HT1080 (cell line): ENCODE results near the gene MSX1. TPM values are rescaled to one million over a fixed set of nuclear protein-coding genes. Genes with fewer than 3 reads are reported as not detected.

ENCODE experiments used
- DNase-seq: peaks from one replicate; pipeline ENCODE4 v3.0.0-alpha.2; 2015; ENCODE audit warnings: low read depth
- total RNA-seq: library from RNA; depleted of rRNA; stranded (reverse); fragments of >200 nt; shearing (Covaris generic); gene quantifications from 2 replicates; pipeline ENCODE4 v1.2.3, GENCODE V29; 2014

The MSX1 gene
- total RNA-seq, 1 experiment from 2014 or later = 47.1 TPM

GRCh38 chr4:4868758-4869723 is 9.6 kb downstream of the MSX1 start:
- no peak for DNase-seq

GRCh38 chr4:4869731-4870571 is 10.5 kb downstream of the MSX1 start:
- no peak for DNase-seq

- DNase-seq = no peak
These were observed 11.2 kb downstream of the MSX1 start for GRCh38 chr4:4870576-4871241.

DNA sequence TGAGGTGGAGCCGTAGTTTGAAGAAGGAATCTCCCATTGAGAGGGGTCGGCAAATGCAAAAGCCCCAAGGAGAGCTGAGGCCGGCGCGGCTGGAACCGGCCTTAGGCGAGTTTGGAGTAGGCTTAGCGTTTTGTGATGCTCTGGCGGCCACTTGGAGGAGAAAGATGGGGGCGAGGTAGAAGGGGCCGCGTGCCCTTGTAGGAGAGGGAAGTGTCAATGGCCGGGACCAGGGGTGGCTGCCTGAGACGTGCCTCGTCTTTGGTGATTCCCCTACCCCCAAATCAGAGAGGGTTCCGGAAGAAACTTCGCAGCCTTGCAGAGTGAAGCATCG is 11.7 kb downstream of the MSX1 start:
- no peak for DNase-seq

GRCh38 chr4:4871573-4872313 is 12.3 kb downstream of the MSX1 start:
- DNase-seq = no peak

DNA sequence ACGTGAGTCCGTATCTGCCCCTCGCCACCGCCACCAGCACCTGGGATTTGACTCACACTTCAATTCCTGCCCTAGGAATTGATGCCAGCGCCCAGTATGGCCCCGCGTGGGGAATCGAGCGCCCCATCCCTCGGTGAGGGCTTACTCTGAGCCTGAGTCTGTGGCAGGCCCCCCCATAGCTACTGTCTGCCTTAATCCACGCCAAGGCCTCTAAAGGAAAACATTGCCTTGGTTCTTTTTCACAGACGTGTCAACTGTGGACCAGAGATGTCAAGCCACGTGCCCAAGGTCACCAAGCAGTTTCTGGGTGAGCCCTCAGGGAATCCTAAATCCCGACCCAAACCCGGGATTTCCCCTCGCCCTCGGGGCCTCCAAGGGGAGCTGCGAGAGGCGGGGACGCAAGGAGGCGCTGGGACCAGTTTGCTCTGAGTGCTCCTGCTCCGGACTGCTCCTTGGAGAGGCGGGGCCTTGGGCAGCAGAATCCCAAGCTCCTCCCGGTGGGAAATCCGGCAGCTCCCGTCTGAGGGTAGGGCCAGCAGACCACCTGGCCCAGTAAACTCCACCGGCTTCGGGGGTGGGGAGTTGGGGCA is 12.9 kb downstream of the MSX1 start:
- DNase-seq = no peak

GRCh38 chr4:4873203-4873602 is 13.7 kb downstream of the MSX1 start:
- no peak for DNase-seq

GRCh38 chr4:4874254-4874653 is 14.8 kb downstream of the MSX1 start:
- no peak for DNase-seq

GRCh38 chr4:4875147-4875546 is 15.7 kb downstream of the MSX1 start:
- DNase-seq = no peak

- no peak for DNase-seq
These were observed 16.1 kb downstream of the MSX1 start for GRCh38 chr4:4875611-4876010.

DNA sequence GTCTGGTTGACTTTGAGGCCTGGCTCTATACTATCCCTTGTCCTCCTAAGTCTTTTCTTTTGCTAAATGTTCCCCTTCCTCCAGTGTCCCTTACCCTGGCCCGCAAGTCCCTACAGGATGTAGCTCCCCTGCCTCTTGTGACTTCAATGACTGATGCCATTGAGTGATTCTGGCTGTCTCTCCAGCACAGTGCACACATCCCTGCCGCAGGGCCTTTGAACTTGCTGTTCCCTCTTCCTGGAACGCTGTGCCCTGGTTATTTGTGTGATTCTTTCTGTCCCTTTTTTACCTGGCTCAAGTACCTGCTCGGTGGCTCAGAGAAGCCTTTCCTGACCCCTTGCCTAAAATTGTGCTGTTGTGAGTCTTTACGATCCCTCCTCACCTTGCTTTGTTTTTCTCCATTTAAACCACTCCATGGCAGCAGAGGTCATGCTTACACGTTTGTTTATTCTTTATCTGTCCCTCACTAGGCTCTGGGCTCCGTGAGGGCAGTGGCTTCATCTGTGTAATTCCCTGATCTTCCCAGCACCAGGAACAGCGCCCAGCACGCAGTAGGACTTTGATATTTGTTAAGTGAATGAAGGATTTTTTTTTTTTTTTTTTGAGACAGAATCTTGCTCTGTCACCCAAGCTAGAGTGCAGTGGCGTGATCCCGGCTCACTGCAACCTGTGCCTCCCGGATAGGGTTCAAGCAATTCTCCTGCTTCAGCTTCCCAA is 17.6 kb downstream of the MSX1 start:
- no peak for DNase-seq

- DNase-seq = no peak
These were observed 21.0 kb downstream of the MSX1 start for GRCh38 chr4:4880492-4880891.

- no peak for DNase-seq
These were observed 22.0 kb downstream of the MSX1 start for GRCh38 chr4:4881432-4881831.

DNA sequence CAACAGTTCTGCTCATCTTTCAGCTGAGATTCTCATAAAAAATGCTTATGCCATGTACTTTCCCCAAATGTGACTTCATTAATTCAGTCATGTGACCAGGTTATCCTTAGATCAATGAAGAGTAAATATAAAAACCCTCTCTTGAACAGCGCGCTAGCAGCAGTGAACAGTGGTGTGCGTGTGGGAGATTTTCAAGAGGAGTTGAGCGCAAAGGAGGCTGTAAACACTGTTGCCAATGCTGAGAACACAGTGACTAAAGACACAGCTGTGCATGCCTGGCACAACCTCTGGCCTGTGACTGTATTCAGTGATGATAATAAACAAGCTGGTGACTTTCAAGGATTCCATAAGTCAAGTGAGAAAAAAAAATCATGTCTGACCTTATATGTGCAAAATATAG is 25.1 kb downstream of the MSX1 start:
- no peak for DNase-seq

GRCh38 chr4:4887426-4887825 is 28.0 kb downstream of the MSX1 start:
- DNase-seq = no peak

GRCh38 chr4:4888695-4889094 is 29.2 kb downstream of the MSX1 start:
- no peak for DNase-seq

DNA sequence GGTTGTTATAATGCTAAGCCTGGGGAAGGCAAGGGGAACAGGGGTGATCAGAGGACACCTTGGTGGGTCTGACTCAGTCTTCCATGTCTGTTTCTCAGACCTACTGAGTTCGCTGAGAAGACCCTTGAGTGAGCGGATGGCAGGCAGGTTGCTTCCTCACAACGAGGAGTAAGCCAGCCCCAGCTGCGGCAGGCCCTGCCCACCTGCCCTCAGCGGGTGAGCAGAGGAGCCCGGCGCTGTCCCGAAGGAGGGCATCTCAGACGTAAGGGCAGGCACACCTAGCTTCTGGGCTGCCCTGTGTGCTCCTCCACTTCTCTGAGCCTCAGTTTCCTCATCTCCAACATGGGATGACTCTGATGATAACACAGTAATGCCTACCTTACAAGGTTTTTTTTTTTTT is 30.3 kb downstream of the MSX1 start:
- no peak for DNase-seq

- no peak for DNase-seq
These were observed 31.2 kb downstream of the MSX1 start for GRCh38 chr4:4890574-4891255.

GRCh38 chr4:4893721-4894120 is 34.3 kb downstream of the MSX1 start:
- no peak for DNase-seq
